ENCODE data around the gene HIC2.
A peak's percentile ranks its signal among the peaks of the same experiment; 100 is the strongest.
"Not testable (repeated sequence)": the region's sequence is repeated elsewhere in the genome, so short reads cannot be mapped to it uniquely, and the experiment has no call there.

The HIC2 gene, protein sequence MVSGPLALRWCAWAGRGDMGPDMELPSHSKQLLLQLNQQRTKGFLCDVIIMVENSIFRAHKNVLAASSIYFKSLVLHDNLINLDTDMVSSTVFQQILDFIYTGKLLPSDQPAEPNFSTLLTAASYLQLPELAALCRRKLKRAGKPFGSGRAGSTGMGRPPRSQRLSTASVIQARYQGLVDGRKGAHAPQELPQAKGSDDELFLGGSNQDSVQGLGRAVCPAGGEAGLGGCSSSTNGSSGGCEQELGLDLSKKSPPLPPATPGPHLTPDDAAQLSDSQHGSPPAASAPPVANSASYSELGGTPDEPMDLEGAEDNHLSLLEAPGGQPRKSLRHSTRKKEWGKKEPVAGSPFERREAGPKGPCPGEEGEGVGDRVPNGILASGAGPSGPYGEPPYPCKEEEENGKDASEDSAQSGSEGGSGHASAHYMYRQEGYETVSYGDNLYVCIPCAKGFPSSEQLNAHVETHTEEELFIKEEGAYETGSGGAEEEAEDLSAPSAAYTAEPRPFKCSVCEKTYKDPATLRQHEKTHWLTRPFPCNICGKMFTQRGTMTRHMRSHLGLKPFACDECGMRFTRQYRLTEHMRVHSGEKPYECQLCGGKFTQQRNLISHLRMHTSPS

DNA sequence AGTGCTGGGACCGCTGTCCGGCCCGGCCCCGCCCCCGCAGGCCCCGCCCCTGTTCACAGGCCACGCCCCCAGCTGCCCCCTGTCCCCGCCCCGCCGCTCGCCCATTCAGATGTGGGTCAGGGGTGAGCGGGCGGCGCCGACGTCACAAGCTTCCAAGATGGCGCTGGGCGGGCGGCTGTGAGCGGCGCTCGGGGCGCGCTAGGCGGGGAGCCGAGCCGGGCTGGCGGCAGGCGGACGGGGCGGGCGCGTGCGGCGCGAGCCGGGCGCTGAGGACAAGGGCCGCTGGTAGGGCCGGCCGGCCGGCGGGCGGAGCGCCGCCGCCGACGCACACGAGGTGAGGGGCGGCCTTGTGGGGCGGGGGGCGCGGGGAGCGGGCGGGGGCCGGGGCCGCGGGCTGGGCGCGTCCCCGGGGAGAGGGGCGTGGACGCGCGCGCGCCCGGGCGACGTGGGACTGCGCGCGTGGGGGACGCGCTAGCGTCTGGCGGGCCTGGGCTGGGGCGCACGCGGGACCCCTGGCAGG lies at the start of gene HIC2:
Gene HIC2 (plus strand): TSS at position 145 of the 520 bp plus-strand sequence. CDS start 25,461 bp downstream, outside the sequence.
- DNase-seq (ENCODE audit: low spot score in 2 of 2) (peak in 1 of 2 donors; percentile 41), ATAC-seq (ENCODE audit: low read depth) (peak; percentile 88)
- H3K27me3 Mint-ChIP-seq, H3K4me1 Mint-ChIP-seq, H3K27ac Mint-ChIP-seq, H3K9me3 Mint-ChIP-seq, H3K36me3 Mint-ChIP-seq: not testable (repeated sequence)
- peak within 1 kb of the TSS; percentile 44 for H3K4me3 Mint-ChIP-seq

DNA sequence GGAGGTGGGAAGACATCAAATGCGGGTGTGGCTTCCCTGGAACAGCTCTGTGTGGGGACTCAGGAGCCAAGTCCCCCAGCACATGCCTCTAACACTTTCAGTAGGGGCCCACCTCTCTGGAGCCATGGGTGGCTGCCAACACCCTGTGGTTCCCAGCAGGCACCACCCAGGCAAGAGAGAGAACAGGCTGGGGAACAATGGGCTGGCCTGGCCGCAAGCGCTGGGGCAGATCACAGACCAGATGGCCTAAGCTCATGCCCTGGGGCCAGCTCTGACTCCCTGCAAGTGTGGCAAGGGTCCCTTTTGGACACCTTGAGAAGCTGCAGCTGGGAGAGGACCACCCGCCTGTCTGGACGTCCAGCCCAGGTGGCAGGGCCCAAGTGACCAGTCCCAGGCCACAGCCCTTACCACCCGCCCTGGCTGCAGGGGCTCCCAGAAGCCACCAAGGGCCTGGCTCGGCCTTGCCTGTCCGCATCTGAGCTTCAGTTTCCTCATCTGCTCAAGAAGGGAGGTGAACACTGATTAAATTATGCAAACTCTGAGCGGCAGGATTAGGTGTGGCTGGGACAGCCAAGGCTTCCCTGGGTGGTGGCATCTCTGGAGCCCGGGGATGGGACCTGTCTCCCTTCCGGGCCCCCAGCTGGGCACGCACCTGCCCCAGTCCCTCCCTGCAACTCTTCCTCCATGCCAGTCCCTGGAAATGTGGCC lies 48.4 kb upstream of the HIC2 start:
- H3K27ac Mint-ChIP-seq; H3K27me3 Mint-ChIP-seq; H3K4me3 Mint-ChIP-seq; H3K36me3 Mint-ChIP-seq; ATAC-seq (ENCODE audit: low read depth); H3K4me1 Mint-ChIP-seq; DNase-seq (ENCODE audit: low spot score in 2 of 2); H3K9me3 Mint-ChIP-seq: not testable (repeated sequence)

DNA sequence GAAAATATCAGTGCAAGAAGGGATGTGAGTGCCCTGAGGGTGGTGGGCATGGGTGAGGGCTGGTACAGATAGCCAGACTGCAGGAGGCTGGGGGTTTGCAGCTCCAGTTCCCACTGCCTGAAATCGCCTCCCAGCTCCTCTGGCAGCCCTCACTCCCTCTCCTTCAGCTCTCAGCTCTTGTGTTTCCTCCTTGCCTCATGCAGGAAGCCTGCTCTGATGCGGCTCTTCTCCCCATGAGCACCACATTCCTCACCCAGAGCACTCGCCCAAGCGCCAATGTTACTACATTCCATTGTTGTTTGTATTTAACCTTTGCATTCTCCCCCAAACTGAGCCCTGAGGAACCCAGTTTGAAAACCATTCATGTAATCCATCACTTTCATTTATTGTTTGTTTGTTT lies 41.3 kb upstream of the HIC2 start:
- H3K9me3 Mint-ChIP-seq; H3K4me1 Mint-ChIP-seq; H3K4me3 Mint-ChIP-seq; H3K36me3 Mint-ChIP-seq; H3K27me3 Mint-ChIP-seq; ATAC-seq (ENCODE audit: low read depth); H3K27ac Mint-ChIP-seq; DNase-seq (ENCODE audit: low spot score in 2 of 2): not testable (repeated sequence)

DNA sequence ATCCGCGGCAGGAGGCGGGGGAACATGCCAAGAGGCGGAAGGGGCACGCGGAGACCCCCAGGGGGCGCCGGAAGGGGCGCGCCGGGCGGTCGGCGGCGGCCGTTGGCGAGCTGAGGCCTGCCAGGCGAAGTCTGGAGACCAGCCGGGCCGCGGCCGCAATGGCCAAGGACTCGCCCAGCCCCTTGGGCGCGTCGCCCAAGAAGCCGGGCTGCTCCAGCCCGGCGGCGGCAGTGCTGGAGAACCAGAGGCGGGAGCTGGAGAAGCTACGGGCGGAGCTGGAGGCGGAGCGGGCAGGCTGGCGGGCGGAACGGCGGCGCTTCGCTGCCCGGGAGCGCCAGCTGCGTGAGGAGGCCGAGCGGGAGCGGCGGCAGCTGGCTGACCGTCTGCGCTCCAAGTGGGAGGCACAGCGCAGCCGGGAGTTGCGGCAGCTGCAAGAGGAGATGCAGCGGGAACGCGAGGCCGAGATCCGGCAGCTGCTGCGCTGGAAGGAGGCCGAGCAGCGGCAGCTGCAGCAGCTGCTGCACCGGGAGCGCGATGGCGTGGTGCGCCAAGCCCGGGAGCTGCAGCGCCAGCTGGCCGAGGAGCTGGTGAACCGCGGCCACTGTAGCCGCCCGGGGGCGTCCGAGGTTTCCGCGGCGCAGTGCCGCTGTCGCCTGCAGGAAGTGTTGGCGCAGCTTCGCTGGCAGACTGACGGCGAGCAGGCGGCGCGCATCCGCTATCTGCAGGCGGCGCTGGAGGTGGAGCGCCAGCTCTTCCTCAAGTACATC lies 33.3 kb upstream of the HIC2 start, which contains the start of gene RIMBP3B:
Gene RIMBP3B (plus strand): TSS at position 51 of the 767 bp plus-strand sequence. CDS start 108 bp downstream, at position 159.
- H3K36me3 Mint-ChIP-seq; H3K27me3 Mint-ChIP-seq; DNase-seq (ENCODE audit: low spot score in 2 of 2); H3K4me3 Mint-ChIP-seq; H3K27ac Mint-ChIP-seq; H3K9me3 Mint-ChIP-seq; H3K4me1 Mint-ChIP-seq: not testable (repeated sequence)
- ATAC-seq (ENCODE audit: low read depth), result peak; percentile 84

DNA sequence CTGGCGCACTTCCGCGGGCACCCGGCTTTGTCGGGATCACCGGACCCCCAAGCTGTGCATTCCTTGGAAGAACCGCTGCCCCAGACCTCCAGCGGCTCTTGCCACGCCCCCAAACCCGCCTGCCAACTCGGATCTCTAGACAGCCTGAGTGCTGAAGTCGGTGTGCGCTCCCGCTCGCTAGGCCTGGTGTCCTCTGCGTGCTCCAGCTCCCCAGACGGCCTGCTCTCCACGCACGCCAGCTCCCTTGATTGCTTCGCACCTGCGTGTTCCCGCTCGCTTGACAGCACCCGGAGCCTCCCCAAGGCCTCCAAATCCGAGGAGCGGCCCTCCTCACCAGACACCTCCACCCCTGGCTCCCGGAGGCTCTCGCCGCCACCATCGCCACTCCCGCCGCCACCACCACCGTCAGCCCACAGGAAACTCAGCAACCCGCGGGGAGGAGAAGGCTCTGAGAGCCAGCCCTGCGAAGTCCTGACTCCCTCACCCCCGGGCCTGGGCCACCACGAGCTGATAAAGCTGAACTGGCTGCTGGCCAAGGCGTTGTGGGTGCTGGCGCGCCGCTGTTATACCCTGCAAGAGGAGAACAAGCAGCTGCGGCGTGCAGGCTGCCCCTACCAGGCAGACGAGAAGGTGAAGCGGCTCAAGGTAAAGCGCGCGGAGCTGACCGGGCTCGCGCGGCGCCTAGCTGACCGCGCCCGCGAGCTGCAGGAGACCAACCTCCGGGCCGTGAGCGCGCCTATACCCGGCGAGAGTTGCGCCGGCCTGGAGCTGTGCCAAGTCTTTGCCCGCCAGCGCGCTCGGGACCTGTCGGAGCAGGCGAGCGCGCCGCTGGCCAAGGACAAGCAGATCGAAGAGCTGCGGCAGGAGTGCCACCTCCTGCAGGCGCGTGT lies 32.5 kb upstream of the HIC2 start:
- H3K4me3 Mint-ChIP-seq; H3K4me1 Mint-ChIP-seq; H3K9me3 Mint-ChIP-seq; H3K27ac Mint-ChIP-seq; H3K27me3 Mint-ChIP-seq; H3K36me3 Mint-ChIP-seq; DNase-seq (ENCODE audit: low spot score in 2 of 2): not testable (repeated sequence)
- ATAC-seq (ENCODE audit: low read depth), result peak; percentile 56

DNA sequence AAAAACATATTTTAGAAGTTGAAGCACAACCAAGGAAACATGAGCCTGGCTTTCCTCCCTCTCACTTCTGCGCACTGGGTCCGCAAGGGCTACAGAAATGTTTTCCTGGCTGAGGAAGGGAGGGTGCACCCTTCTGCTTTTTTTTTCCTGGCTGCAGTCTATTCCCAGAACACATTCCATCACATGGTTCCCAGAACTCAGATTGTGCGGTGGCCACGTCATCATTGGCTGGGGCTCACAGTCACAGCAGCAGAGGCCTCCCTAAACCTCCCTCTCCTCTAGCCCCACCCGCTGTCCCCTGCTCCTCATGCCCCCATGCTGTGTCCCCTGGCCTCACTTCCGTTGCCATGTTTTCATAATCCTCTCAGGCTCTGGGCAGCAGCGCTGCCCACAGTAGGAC lies 27.7 kb upstream of the HIC2 start:
- not testable (repeated sequence) for ATAC-seq (ENCODE audit: low read depth); H3K36me3 Mint-ChIP-seq; DNase-seq (ENCODE audit: low spot score in 2 of 2); H3K4me3 Mint-ChIP-seq; H3K9me3 Mint-ChIP-seq; H3K27ac Mint-ChIP-seq; H3K4me1 Mint-ChIP-seq; H3K27me3 Mint-ChIP-seq

DNA sequence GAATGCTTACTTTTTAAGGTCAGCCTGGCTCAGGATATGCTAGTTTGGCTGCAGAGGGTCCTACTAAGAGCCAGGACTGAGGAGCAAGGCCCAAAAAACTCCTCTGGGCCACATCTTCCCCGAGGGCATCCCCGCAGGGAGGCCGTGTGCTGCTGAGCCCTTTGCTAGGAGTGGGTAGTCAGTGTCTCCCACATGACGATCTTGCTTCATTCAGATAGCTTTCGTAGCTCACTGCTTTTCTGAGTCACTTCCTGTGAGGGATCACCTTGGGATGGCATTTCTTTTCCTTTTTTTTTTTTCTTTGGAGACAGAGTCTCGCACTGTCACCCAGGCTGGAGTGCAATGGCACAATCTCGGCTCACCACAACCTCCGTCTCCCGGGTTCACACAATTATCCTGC lies 27.2 kb upstream of the HIC2 start:
- H3K9me3 Mint-ChIP-seq; ATAC-seq (ENCODE audit: low read depth); H3K27ac Mint-ChIP-seq; H3K27me3 Mint-ChIP-seq; H3K4me3 Mint-ChIP-seq; H3K36me3 Mint-ChIP-seq; DNase-seq (ENCODE audit: low spot score in 2 of 2); H3K4me1 Mint-ChIP-seq: not testable (repeated sequence)

DNA sequence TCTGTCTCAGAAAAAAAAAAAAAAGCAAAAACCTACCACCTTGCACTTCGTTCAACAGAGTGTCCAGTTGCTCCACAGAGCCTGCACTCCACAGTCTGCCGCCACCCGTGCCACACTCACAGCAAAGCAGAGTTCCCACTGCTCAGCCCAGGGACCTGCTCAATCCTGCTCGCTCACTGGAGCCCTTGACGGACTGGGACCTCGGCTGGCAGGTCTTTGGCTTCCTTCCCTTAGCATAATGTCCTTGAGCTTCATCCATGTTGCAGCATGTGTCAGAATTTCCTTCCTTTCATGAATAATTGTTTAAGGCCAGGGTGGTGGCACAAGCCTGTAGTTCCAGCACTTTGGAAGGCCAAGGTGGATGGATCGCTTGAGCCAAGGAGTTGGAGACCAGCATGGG lies 22.6 kb upstream of the HIC2 start:
- H3K27ac Mint-ChIP-seq; H3K4me3 Mint-ChIP-seq; H3K36me3 Mint-ChIP-seq; H3K9me3 Mint-ChIP-seq; H3K4me1 Mint-ChIP-seq; ATAC-seq (ENCODE audit: low read depth); DNase-seq (ENCODE audit: low spot score in 2 of 2); H3K27me3 Mint-ChIP-seq: not testable (repeated sequence)

DNA sequence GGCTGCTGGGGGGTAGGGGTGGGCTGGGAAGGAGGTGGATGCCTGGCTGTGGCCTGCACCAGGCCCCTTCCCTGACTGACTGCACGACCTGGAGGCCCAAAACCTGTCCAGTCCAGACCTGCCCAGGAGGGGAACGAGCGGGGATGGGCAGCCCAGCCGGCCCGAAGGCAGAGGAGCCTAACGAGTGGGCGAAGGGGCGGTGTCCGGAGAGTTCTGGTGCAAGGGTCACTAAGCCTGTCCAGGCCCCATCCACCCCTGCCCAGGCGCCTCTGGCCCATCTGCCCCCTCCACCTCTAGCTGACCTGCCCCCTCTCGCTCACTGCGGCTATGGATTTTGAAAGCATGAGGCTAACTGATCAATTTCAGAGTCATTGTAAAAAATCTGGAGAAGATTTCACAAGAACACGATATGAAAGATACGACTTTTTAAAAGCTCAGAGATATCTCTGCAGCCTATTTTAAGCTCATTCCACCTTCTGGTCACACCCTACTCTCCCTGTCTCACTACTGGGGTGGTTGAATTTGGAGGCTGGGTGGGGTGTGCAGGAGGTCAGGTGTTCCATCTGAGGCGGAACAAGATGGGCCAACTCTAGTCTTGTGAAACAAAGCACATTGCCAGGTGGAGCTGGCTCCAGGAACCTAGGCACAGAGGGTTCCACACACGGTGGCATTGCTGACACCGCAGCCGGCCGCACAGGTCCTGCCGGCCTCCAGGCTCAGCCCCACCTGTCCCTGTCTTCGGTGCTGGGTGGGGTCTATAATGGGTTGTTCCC lies 15.8 kb upstream of the HIC2 start:
- H3K9me3 Mint-ChIP-seq; H3K27me3 Mint-ChIP-seq; H3K36me3 Mint-ChIP-seq; H3K4me1 Mint-ChIP-seq; ATAC-seq (ENCODE audit: low read depth); DNase-seq (ENCODE audit: low spot score in 2 of 2); H3K27ac Mint-ChIP-seq; H3K4me3 Mint-ChIP-seq: not testable (repeated sequence)

DNA sequence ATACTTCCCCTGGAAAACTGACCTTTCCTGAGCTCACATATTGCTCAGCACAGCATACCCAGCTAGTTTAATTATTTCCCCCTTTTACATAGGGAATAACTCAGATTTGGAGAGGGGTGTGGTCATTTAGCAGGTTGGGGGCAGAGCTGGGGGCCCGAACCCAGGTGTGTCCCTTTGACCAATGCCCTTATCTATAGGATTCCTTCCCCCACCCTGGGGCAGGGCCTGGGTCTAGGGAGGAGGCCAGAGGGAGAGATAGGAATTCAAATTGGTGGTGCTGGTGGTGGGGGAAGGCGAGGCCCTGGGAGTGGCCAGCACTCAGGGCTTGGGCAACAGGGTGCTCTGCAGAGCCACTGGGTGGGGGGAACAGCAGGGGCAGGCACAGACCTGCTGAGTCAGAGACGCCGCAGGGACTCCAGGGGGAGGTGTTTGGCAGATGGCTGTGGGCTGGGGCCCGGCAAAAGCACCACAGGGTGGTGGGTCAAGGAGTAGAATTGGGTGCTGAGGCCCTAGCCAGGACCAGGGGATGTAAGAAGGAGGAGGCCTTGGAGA lies 14.3 kb upstream of the HIC2 start:
- not testable (repeated sequence) for H3K9me3 Mint-ChIP-seq; H3K36me3 Mint-ChIP-seq; H3K27me3 Mint-ChIP-seq; H3K4me3 Mint-ChIP-seq; ATAC-seq (ENCODE audit: low read depth); H3K4me1 Mint-ChIP-seq; H3K27ac Mint-ChIP-seq; DNase-seq (ENCODE audit: low spot score in 2 of 2)

DNA sequence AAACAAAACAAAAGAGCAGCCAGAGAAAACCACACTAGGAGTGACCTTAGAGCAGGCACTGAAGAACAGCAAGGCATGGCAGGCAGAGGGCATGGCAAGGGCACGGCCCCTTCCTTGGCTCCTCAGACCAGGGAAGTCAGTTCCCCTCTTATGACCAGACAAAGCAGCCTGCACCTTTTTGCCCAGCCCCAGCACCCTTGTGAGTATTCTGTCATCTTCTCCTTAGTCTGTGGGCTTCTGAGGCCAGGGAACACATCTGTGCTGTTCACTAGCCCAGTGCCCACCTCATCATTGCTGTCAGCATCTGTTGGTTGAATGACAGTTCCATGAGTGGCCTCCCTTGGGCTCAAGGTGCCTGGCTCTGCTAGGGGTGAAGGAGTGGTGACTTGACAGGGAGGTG lies 10.0 kb upstream of the HIC2 start:
- ATAC-seq (ENCODE audit: low read depth); H3K27ac Mint-ChIP-seq; H3K27me3 Mint-ChIP-seq; H3K4me1 Mint-ChIP-seq; H3K9me3 Mint-ChIP-seq; H3K4me3 Mint-ChIP-seq; H3K36me3 Mint-ChIP-seq: not testable (repeated sequence)
- peak in 1 of 2 donors; percentile 11 for DNase-seq (ENCODE audit: low spot score in 2 of 2)

DNA sequence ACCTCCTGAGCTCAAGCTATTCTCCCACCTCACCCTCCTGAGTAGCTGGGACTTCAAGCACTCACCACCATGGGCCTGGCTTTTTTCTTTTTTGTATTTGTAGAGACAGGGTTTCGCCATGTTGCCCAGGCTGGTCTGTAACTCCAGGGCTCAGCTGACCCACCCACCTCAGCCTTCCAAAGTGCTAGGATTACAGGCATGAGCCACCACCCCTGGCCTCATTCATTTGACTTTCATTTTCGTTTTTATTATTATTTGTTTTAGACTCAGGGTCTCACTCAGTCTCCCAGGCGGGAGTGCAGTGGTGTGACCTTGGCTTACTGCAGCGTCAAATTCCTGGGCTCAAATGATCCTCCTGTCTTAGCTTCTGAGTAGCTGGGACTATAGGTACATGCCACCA lies 9.4 kb upstream of the HIC2 start:
- H3K4me3 Mint-ChIP-seq; H3K27me3 Mint-ChIP-seq; ATAC-seq (ENCODE audit: low read depth); H3K4me1 Mint-ChIP-seq; H3K36me3 Mint-ChIP-seq; DNase-seq (ENCODE audit: low spot score in 2 of 2); H3K27ac Mint-ChIP-seq; H3K9me3 Mint-ChIP-seq: not testable (repeated sequence)
